HepG2 (cell line): Measurements from ENCODE around the gene TACC2. TPM values are rescaled to one million over a fixed set of nuclear protein-coding genes. Genes with fewer than 3 reads are reported as not detected.
A peak's percentile ranks its signal among the peaks of the same experiment; 100 is the strongest.

Source experiments
- ARNT2 ChIP-seq: sonication (generic); formaldehyde crosslinking; IDR thresholded peaks from 2 replicates; pipeline ENCODE4 v1.8.0; 2022; ENCODE audit warnings: mild to moderate bottlenecking, low read depth, missing genetic modification reagents, moderate library complexity
- BRD4 ChIP-seq: sonication (generic); formaldehyde crosslinking; IDR thresholded peaks from 2 replicates; pipeline ENCODE4 v1.4.0; 2020; ENCODE audit warnings: missing genetic modification reagents
- DRAP1 ChIP-seq: IDR thresholded peaks from 2 replicates; pipeline ENCODE4 v1.6.1; 2016; ENCODE audit warnings: missing genetic modification reagents, missing compliant biosample characterization
- HNRNPK ChIP-seq: fragments of 200-400 bp; formaldehyde crosslinking; IDR thresholded peaks from 2 replicates; pipeline ENCODE4 v1.6.1; 2018; ENCODE audit warnings: low read length, low read depth, moderate library complexity, mild to moderate bottlenecking; ENCODE audit not compliant: poor library complexity, severe bottlenecking
- ISX ChIP-seq: sonication (generic); formaldehyde crosslinking; conservative IDR thresholded peaks from 2 replicates; pipeline ENCODE4 v1.5.0; 2020; ENCODE audit warnings: missing genetic modification reagents
- MED1 ChIP-seq: sonication (generic); formaldehyde crosslinking; IDR thresholded peaks from 2 replicates; pipeline ENCODE4 v1.4.0; 2020; ENCODE audit warnings: missing genetic modification reagents
- PLRG1 ChIP-seq: fragments of 450-650 bp; conservative IDR thresholded peaks from 2 replicates; pipeline ENCODE4 v1.6.1; 2016
- PTBP1 ChIP-seq: fragments of 200-400 bp; formaldehyde crosslinking; IDR thresholded peaks from 2 replicates; pipeline ENCODE4 v1.6.1; 2018; ENCODE audit warnings: low read length, low read depth; ENCODE audit not compliant: poor library complexity, severe bottlenecking
- RFXAP ChIP-seq: sonication (generic); formaldehyde crosslinking; IDR thresholded peaks from 2 replicates; pipeline ENCODE4 v1.4.0; 2020; ENCODE audit warnings: missing genetic modification reagents, borderline replicate concordance
- SPEN ChIP-seq: sonication (generic); formaldehyde crosslinking; IDR thresholded peaks from 2 replicates; pipeline ENCODE4 v1.5.1; 2020; ENCODE audit warnings: low read depth, mild to moderate bottlenecking, missing genetic modification reagents
- TEAD2 ChIP-seq: sonication (generic); formaldehyde crosslinking; IDR thresholded peaks from 2 replicates; pipeline ENCODE4 v1.9.0; 2021; ENCODE audit warnings: missing genetic modification reagents
- ZHX1 ChIP-seq: sonication (generic); formaldehyde crosslinking; IDR thresholded peaks from 2 replicates; pipeline ENCODE4 v1.8.1; 2022; ENCODE audit warnings: low read depth, mild to moderate bottlenecking, missing genetic modification reagents
- ZNF280D ChIP-seq: sonication (generic); formaldehyde crosslinking; IDR thresholded peaks from 2 replicates; pipeline ENCODE4 v1.5.1; 2020; ENCODE audit warnings: mild to moderate bottlenecking, missing genetic modification reagents
- ZNF350 ChIP-seq: sonication (generic); formaldehyde crosslinking; IDR thresholded peaks from 2 replicates; pipeline ENCODE4 v1.4.0; 2020; ENCODE audit warnings: mild to moderate bottlenecking, low read depth, missing genetic modification reagents, borderline replicate concordance
- ZNF563 ChIP-seq: sonication (generic); formaldehyde crosslinking; IDR thresholded peaks from 2 replicates; pipeline ENCODE4 v1.8.0; 2022; ENCODE audit warnings: mild to moderate bottlenecking, moderate library complexity, missing genetic modification reagents
- ZNF597 ChIP-seq: sonication (generic); formaldehyde crosslinking; IDR thresholded peaks from 2 replicates; pipeline ENCODE4 v1.5.0; 2020; ENCODE audit warnings: missing genetic modification reagents
- polyA plus RNA-seq, 8 experiments: library from polyadenylated mRNA; depleted of rRNA in 3 of 8; stranded (reverse) in 7 of 8; unstranded in 1 of 8; fragments of >200 nt; fragmentation: Illumina TruSeq in 4 of 8; extraction: Trizol in 4 of 8; gene quantifications; 2 replicates each; pipeline versions ENCODE4 v1.2.1 to v1.2.3, GENCODE V29; 2011 to 2016; ENCODE audit warnings: low read depth in 4 of 8, missing spikeins in 1 of 8, mixed read lengths in 1 of 8; ENCODE audit not compliant: insufficient read depth in 1 of 8
- total RNA-seq, 5 experiments: library from RNA; depleted of rRNA; stranded (reverse); fragments of >200 nt; fragmentation: Illumina TruSeq; extraction: Trizol; gene quantifications; 2 replicates each; pipeline ENCODE4 v1.2.3, GENCODE V29; 2016; ENCODE audit warnings: low read depth in 1 of 5
- TF ChIP-seq, protein P1 (sequence below): sonication (generic); formaldehyde crosslinking; IDR thresholded peaks from 2 replicates; pipeline ENCODE4 v1.4.0; 2020; ENCODE audit warnings: missing genetic modification reagents
- TF ChIP-seq, protein P2 (sequence below): sonication (generic); formaldehyde crosslinking; IDR thresholded peaks from 2 replicates; pipeline ENCODE4 v1.8.0; 2022; ENCODE audit warnings: mild to moderate bottlenecking, missing genetic modification reagents, moderate library complexity

Gene TACC2
- total and polyA plus RNA-seq, 2 of the 13 experiments (the other 11 are each of a cell fraction or from before 2014, with no cell fraction given): 11.8 to 16.0 TPM

DNA sequence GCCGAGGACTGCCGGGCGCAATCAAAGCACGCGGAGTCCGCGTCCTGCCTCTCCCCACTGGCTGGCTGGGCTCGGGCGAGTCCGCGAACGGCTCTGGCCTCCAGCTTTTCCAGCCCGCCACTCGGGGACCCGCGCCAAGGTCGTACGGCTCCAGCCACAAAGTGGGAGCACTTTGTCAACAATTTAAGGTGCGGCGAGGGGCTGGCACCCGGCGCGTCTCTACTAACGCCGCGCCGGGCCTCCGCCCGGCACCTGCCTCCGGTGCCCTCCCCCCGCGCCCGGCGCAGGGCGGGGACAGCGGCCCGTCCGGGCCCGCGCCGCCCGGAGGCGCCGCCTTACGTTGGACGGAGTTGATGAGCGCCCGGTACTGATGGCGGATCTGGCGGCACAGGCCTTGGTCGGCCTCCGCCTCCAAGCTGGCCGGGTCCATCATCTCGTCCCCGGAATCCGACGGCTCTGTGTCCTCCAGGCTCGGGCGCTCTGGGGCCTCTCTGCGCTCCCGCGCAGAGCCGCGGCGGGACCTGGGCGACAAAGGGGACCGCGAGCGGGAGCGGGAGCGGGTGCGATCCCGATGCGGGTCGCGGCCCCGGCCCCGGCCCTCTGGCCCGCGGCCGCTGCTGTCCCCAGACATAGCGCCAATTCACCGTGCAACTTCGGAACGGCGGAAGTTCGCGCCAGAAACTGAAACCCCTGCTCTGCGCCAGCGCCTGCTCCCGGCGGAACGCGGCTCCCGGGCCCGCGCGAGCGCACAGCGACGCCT, 14.2 kb upstream of the TACC2 start, which contains the start of gene NSMCE4A (continued):
- TF ChIP-seq DRAP1 (CRISPR knock-in tag): no peak
- peak; percentile 58; the same call in 1 of the 2 replicates for TF ChIP-seq ZNF563 (CRISPR knock-in tag)
- peak; percentile 24; the same call in 1 of the 2 replicates for TF ChIP-seq BRD4
- peak; percentile 67 for TF ChIP-seq MED1 (CRISPR knock-in tag)
- TF ChIP-seq SPEN (CRISPR knock-in tag): peak; percentile 72; the same call in 1 of the 2 replicates
- no peak for TF ChIP-seq PLRG1
- TF ChIP-seq, protein P1, sequence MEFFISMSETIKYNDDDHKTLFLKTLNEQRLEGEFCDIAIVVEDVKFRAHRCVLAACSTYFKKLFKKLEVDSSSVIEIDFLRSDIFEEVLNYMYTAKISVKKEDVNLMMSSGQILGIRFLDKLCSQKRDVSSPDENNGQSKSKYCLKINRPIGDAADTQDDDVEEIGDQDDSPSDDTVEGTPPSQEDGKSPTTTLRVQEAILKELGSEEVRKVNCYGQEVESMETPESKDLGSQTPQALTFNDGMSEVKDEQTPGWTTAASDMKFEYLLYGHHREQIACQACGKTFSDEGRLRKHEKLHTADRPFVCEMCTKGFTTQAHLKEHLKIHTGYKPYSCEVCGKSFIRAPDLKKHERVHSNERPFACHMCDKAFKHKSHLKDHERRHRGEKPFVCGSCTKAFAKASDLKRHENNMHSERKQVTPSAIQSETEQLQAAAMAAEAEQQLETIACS (CRISPR knock-in tag): no peak; the same call in 1 of the 2 replicates
- TF ChIP-seq ZNF597 (CRISPR knock-in tag): peak; percentile 17; the same call in 1 of the 2 replicates
- peak; percentile 86 for TF ChIP-seq PTBP1
- TF ChIP-seq ARNT2 (CRISPR knock-in tag): peak; percentile 85
- peak; percentile 78; the same call in 1 of the 2 replicates for TF ChIP-seq RFXAP (CRISPR knock-in tag)
- TF ChIP-seq ZNF280D (CRISPR knock-in tag): no peak
- TF ChIP-seq, protein P2, sequence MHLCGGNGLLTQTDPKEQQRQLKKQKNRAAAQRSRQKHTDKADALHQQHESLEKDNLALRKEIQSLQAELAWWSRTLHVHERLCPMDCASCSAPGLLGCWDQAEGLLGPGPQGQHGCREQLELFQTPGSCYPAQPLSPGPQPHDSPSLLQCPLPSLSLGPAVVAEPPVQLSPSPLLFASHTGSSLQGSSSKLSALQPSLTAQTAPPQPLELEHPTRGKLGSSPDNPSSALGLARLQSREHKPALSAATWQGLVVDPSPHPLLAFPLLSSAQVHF: no peak
- TF ChIP-seq HNRNPK: peak; percentile 51
- no peak for TF ChIP-seq TEAD2 (CRISPR knock-in tag)
- 0 out of 2 replicates have a peak, but pooled peaks have one; percentile 27 for TF ChIP-seq ISX (CRISPR knock-in tag)
- no peak for TF ChIP-seq ZHX1 (CRISPR knock-in tag)
- TF ChIP-seq ZNF350 (CRISPR knock-in tag): 0 out of 2 replicates have a peak, but pooled peaks have one; percentile 36
